Activated CD8-positive, alpha-beta memory T cell treated with anti-CD3 and anti-CD28 coated beads, Interleukin-2, amount 50 U/mL, for 1 hour (primary cell): ENCODE results near the gene KCNH1.

Experiments
- DNase-seq: peaks from one replicate; pipeline ENCODE4 v3.0.0-alpha.2; 2020; ENCODE audit errors: extremely low read depth

The KCNH1 gene

DNA sequence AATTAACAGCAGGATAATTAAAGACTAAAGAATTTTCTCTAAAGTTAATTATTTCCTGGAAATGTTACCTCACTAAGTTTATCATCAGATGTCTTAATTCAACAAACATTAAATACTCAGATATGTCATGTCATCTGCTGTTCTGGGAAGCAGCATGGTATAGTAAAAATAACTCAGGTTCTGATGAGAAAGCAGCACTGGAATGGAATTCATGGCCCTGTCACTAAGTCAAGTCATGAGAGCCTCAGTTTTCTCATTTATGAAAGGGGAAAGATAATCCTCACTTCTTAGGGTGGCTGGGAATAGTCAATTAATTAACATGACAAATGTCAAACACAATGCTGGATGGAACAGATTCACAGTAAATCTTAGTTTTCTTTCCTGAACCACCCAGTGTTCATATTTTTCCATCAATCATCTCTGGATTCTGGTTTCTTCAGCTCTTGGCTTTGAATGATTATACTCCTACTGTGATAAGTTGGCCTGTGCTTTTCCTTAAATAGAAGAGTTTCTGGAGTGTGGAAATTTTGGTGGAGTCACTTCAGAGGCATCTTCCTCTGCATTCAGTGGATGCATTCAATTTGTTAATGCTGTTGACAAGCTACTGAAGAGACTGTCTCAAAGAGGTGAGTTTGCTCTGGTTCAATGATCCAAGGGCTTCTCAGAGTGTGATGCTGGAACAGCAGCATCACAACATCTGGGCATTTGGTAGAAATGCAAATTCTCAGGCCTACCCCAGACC is 319.4 kb downstream of the KCNH1 start:
- DNase-seq = no peak

DNA sequence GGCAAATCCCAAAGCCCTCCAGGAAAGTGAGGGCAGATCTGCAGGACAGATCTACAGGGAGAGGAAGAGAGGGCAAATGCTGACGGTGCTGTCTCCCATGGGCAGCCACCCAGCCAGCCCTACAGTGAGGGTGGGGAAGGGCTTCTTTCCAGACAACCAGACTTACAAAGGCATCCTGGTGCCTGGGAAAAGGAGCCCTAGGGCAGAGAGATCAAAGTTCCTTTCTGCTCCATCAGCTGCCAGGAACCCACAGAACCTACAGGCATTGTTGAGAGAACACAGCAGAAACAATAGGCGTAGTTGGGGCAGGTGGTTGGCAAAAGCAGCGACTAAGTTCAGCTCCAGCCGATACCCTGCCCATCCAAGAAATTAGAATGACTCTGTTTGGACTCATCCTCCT is 332.4 kb downstream of the KCNH1 start:
- no peak for DNase-seq

GRCh38 chr1:210800756-210801155 is 333.2 kb downstream of the KCNH1 start:
- no peak for DNase-seq

GRCh38 chr1:210800301-210800700 is 333.6 kb downstream of the KCNH1 start:
- DNase-seq = no peak

- no peak for DNase-seq
These were observed 336.5 kb downstream of the KCNH1 start for GRCh38 chr1:210797422-210797821.

DNA sequence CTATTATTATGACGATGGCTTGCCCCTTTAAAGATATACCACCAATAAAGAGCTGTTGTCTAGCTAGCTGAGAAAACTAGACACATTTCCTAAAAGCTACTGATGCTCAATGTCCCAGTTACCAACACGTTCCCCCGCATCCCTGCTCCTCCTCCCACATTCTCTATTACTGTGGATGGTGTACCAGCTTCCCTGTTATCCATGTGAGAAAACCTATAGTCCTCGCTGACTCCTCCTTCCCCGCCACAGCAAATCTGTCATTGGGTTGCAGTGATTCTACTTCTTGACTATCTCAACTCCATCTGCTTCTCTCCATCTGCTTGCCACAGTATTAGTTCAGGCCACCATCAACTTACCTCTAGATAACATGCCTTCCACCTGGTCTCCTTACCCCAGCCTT is 337.5 kb downstream of the KCNH1 start:
- DNase-seq = no peak

DNA sequence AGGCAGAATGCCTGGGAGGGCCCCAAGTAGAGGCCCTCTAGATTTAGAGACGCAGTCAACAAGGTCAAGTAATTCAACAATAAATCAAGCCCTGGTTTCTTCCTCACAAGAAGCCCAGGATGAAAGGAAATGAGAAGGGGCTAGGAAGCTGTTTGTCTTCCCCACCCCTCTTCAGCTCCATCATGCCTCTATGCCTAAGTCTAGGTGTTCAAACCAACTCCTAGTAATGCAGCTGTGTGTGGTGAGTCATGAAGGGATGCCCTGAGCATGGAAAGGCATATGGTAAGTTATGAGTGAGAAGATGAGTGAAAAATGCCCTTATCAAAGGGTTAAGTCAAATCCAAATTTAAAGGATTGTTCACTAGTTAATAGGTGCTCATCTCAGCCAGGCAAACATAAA is 339.5 kb downstream of the KCNH1 start:
- DNase-seq = no peak

DNA sequence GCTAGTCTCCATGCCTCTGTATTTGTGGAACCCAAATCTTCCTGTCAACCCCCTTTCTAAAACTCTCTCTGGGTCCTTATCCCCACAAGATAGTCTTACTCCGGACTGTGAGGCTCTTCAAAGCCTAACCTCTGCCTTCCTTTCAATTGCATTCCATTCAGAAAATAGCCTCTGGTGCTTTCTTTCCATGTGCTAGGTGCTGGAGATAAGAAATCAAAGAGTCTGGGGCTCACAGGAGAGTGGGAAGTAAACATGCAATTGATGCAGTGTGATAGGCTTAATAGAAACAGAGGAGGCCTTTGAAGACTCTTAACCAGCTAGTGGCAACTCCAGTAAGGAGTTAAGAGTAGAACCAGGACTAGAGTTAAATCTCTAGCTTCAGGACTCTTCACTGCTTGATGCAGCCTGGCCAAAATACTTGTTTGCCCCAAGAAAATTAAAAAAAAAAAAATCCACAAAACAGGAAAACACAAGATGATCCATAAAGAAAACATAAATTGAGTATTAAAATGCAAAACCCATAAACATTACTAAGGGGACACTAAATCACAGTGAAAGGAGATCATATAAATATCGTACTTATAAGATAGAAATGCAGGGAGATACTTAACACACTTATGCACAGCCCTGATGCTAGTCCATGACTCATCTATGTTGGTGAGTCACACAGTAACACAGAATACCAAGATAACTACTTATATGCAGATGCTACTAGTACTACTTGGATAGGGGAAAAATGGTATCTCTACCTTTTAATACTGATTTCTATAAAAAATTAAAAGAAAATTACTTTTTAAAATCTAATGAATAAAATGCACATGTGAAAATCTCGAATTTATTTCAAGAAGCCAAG is 341.5 kb downstream of the KCNH1 start:
- DNase-seq = no peak

GRCh38 chr1:210790196-210790595 is 343.8 kb downstream of the KCNH1 start:
- no peak for DNase-seq

GRCh38 chr1:210787800-210788199 is 346.1 kb downstream of the KCNH1 start:
- no peak for DNase-seq

- no peak for DNase-seq
These were observed 347.4 kb downstream of the KCNH1 start for GRCh38 chr1:210786546-210786945.

DNA sequence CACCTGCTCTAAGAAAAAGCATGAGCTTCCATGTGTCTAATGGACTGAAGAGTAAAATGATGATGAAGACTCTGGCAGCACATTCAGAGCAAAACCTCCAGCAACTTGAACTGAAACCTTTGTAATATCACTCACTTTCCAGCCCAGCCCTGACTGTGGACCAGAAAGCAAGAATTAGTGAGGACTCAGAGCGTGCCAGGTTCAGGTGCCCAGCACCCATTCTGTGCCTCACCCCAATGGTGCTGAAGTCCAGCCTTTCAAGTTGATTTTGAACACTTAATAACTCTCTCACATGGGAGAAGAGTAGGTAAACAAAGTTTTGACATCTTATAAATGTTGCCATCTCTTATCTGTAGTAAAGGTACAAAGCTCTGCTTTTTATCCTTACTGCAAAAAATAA is 350.0 kb downstream of the KCNH1 start:
- no peak for DNase-seq

DNA sequence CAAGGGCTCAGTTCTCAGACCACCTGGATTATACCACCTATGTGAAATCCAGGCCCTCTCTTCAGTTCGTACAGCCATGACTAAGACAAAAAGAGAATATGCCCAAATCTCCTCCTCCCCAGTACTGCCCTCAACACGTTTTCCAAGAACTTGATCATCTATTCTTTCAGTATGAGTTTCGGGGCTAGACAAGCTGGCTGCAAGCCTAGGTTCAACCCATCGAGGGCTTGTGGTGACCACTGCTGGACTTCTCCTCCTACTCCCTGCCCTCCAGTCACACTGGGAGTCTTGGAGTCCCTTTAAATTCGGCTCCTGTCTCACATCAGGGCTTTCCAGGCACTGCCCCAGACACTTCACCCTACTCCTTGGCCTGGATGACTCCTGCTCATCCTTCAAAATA is 352.3 kb downstream of the KCNH1 start:
- DNase-seq = no peak

DNA sequence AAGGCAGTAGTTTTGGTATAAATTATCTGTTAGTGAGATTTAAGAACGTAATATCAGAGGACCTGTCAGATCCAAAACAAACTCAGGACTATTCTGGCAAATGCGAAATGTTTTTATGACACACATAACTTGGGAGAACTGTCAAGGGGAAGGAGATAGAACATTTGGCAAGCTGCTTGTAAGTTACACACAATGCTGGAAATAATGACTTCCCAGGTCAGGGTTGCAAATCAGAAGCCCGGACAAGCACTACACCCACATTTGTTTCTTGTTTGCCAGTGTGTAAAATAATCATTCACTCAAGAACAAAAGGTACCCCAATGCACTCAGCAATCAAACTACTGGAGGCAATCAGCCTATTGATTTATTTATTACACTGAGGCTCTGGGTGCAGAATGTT is 354.7 kb downstream of the KCNH1 start:
- no peak for DNase-seq

- no peak for DNase-seq
These were observed 356.0 kb downstream of the KCNH1 start for GRCh38 chr1:210777914-210778313.

DNA sequence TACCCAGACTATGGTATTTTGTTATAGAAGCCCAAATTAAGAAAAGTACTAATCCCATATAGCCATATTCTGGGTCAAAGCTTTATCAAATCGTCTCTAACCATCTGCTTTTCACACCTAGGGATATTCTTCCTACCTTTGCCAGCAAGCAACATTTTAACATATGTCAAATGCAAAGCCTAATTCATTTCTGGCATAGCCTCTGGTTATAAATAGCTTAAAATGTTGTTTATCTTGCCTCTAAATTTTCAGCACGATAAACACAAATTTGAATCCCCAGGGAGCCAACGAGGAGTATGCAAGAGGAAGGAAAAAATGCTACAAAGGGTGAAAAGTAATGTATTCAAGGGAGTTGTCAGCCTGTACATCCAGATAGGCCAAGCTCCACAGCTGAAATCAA is 357.2 kb downstream of the KCNH1 start:
- DNase-seq = no peak

DNA sequence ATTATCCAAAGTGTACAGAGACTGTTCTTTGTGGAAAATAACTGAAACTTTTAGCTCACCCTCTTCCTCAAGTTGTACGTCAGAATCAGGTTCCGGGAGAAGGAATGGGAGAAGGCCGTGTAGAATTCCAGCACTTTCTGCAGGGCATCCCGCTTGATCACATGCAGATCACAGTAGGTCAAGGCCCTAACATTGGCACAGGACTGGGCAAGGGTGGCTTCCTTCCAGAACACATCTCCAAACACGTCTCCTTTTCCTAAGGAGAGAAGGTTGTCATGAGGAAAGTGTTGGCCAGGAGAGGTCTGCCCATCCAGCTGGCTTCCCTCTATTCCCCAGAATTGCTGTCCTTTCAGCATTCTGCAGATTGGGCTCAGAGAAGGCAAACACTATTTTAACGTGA is 358.7 kb downstream of the KCNH1 start:
- DNase-seq = no peak

DNA sequence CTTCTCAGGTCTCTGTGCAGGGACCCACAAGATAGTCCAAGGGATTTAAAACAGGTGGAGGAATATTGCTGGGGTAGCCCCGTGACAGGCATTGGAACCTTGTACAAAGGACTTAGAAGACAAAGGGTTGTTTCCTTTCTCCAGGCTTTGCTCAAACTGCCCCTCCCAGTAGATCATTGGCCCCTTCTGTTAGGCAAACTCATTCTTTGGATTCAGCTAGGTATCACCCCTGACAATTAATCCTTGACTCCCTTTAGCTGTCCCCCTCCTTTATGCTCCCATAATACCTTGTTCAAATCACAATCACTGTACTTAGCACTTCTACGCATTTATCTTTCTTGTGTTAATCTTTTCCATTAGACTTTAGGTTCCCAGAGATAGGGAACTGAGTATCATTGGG is 360.5 kb downstream of the KCNH1 start:
- DNase-seq = no peak

DNA sequence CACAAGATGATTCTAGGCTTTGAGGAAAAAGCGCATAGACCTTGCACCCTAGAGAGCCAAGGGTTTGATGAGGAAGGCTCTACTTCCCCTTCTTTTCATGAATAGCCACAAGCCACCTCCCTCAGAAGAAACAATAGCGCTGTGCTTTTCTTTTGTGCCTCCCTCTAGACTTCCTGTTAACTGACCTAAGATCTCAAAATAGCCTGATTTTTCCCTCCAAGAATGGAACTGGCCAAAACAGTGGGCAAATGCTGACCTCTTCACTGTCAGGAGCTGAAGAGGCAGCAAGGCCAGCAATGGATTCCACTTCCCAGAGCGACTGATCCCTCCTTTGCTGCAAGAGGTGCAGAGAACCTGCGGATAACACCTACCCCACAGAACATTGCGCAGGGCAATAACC is 362.8 kb downstream of the KCNH1 start:
- DNase-seq = no peak

DNA sequence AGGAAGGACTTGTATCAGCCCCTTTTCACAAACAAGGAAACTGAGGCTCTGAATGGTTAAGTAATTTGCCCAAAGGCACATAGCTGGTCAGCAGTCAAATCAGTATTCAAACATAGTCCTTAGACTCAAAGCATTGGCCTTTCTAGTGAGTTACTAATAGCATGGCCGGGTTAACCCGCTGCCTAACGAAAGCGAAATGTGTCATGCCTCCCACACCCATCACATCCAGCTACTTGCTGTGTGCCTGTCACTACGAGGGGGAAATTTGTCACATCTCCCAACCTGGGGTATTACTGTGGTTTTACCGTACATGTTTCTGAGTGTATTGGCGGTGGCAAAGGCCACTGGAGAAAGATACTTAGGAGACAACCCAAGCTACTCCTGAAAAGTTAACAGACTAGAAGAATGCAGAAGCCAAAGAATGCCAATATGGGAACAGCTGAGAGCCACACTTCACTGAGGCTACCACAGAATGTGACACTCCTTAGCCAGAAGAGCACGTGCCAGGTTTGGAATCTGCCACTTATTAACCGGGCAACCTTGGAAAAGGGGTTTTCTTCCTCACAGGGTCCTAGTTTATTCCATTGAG is 363.5 kb downstream of the KCNH1 start:
- DNase-seq = no peak

GRCh38 chr1:210769473-210769872 is 364.5 kb downstream of the KCNH1 start:
- DNase-seq = no peak

DNA sequence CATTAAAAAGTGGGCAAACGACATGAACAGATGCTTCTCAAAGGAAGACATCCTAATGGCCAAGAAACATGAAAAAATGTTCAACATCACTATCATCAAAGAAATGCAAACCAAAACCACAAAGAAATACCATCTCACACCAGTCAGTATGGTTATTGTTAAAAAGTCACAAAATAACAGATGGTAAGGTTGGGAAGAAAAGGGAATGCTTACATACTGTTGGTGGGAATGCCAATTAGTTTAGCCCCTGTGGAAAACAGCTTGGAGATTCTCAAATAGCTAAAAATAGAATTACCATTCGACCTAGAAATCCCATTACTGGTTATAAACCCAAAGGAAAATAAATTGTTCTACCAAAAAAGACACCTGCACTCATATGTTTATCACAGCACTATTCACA is 369.4 kb downstream of the KCNH1 start:
- no peak for DNase-seq

- no peak for DNase-seq
These were observed 375.2 kb downstream of the KCNH1 start for GRCh38 chr1:210758761-210759160.
